ENCODE measurements around the gene KLF2.
"Not testable (repeated sequence)": the region's sequence is repeated elsewhere in the genome, so short reads cannot be mapped to it uniquely, and the experiment has no call there.

Gene KLF2

DNA sequence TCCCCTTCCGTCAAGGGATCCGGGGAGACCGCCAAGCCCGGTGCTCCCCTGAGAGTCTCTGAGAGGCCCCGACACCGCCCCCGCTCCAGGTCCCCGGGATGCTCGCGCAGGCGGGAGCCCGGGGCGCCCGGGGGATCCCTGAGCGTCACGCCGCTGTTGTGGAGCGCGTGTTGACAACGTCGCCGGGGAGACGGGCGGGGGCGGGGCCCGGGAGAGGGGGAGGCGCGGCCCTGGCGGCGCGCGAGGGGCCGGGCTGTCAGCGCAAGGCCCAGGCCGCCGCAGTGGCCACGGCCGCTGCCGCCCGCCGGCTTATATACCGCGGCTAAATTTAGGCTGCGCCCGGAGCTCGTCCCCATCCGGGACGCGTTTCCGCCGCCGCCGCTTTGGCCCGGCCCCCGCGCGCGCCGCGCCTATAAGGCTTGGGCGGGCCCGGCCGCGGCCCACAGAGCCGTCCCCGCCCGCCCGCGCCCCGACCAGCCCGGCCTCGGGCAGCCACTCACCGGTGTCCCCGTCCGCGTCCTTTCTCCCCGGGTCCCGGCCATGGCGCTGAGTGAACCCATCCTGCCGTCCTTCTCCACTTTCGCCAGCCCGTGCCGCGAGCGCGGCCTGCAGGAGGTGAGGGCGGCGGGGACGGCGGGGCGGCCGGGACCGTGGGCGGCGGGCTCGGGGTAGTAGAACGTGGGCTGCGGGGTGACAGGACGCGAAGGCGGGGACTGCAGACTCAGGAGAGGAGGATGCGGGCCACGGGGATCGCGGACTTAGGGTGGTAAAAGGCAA is at the start of gene KLF2:
Gene KLF2, plus strand, starts transcription at position 443 of the 777 bp plus-strand sequence. Its CDS starts 98 bp downstream, at position 541.
- DNase-seq = no peak

DNA sequence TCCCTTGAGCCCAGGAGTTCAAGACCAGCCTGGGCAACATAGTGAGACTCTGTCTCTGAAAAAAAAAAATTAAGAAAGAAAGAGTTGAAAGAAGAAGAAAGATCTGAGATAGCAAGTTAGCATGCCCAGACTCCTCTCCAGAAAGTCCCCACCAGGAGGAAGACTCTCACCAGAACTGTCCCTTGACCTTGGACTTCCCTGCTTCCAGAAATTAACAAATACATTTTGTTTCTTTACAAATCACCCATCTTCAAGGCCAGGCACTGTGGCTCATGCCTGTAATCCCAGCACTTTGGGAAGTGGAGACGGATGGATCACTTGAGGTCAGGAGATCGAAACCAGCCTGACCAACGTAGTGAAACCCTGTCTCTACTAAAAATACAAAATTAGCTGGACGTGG is 44.3 kb upstream of the KLF2 start:
- DNase-seq = no peak

DNA sequence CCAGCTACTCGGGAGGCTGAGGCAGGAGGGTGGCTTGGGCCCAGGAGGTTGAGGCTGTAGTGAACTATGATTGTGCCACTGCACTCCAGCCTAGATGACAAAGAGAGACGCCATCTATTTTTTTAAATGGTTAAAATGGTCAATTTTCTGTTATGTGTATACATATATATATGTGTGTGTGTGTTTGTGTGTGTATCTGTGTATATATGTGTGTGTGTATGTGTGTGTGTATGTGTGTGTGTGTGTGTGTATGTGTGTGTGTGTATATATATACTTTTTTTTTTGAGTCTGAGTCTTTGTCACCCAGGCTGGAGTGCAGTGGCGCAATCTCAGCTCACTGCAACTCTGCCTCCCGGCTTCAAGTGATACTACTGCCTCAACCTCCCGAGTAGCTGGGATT is 42.9 kb upstream of the KLF2 start:
- DNase-seq = no peak

DNA sequence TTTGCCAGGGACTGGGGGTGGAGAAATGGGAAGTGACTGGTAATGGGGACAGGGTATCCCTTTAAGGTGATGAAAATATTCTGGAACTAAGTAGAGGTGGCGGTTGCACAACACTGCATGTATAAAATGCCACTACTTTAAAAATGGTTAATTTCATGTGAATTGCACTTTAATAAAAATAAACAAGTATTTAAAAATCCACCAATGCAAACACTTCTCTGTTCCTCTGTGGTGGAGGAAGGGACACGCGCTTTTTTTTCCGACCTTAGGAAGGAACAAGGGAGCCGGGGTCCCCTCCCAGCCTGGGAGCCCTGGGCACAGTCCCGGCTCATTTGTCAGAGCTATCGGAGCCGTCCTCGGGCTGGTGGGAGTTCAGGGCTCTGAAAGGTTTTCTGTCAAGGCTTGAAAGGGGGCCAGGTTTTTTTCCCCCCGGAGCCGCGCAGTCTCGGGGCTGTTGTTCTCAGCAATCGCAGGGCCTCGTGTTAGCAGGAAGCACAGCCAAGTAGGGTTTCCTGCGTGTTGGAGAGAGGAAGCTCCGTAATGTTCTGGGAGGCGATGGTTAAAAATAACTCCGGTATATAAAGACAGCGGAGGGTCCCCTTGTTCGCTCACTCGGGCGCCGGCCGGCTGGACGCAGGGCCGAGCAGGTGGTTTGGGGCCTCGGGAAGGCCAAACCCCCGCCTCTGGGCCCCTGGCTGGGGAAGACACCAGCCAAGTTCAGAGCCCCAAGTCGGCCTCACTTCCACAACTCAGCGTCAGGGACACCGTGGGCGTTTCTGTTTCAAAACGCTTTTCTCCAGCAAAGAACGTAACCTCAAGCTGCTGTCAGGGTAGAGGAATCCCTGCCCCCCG is 41.2 kb upstream of the KLF2 start:
- no peak for DNase-seq

DNA sequence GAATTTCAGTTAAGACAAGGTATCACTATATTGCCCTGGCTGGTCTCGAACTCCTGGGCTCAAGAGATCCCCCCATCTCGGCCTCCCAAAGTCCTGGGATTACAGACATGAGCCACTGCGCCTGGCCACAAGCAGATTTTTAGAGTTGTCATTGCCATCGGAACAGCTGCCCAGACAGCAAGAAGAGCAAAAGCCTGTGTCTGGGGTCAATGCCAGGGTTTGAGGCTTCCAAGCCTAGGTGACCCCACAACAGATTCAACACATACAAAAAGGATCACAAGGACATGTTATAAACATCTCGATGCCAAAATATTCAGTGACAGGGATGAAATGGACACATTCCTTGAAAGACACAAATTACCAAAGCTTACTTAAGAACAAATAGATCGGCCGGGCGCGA is 40.1 kb upstream of the KLF2 start:
- DNase-seq = no peak

DNA sequence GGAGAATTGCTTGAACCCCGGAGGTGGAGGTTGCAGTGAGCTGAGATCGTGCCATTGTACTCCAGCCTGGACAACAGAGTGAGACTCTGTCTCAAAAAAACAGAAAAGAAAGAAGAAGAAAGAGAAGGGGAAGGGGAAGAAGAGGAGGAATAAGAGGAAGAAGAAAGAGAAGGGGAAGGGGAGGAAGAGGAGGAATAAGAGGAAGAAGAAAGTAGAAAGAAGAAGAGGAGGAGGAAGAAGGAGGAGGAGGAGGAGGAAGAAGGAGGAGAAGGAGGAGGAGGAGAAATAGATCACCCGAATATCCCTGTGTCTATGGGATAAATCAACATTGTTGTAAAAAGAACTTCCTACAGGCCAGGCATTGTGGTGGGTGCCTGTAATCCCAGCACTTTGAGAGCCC is 39.5 kb upstream of the KLF2 start:
- DNase-seq = not testable (repeated sequence)

DNA sequence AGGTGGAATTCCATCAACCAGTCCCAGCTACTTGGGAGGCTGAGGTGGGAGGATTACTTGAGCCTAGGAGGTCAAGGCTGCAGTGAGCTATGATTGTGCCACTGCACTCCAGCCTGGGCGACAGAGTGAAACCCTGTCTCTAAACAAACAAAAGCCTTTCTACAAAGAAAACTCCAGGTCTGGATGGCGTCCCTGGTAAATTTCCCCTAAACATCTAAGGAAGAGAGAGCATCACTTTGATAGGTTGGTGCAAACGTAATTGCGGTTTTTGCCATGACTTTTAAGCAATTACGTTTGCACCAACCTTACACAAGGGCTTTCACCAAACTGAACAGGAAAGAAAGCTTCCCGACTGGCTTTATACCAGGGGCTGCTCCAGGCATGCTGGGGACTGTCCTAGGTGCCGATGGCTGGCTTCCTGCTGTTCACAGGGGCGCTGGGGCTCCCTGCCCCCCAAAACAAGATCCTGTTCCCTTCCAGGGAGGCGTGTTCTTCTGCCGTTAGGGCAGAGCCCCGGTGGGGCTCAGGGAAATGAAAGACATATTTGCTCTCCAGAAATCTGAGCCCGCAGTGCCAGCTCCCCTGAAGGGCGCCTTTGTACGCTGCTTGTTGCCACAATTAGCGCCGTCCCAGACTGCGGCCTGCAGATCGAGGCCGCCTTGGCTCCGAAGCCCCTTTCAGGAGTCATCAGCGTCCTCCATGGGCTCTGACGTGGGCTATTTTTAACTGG is 38.7 kb upstream of the KLF2 start:
- no peak for DNase-seq

DNA sequence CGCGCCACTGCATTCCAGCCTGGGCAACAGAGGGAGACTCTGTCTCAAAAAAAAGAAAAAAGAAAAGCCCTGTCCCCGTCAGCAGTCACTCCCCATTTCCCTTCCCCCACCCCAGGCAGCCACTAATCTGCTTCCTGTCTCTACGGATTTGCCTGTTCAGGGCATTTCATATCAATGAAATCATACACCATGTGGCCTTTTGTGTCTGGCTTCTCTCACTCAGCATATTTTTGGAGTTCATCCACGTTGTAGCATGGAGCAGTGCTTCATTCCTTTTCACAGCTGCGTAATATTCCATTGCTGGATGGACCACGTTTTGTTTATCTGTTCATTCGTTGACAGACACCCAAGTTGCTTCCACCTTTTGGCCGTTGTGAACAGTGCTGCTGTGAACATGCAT is 36.1 kb upstream of the KLF2 start:
- no peak for DNase-seq

DNA sequence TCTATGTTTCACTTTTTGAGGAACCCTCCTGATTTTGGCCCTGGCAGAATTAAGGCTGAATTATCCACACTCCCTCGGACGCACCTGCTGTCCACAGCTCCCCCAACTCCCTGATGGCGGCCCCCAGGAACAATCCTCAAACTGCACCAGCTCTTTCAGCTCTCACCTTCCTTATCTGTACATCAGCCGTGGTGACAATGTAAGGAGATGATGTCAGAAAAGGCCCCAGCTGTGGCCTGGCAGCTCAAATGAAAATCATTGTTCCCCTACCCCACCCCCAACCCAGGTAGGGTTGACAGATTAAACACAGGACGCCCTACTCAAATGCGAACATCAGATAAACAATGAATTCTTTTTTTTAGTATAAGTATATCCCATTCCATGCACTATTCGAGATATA is 35.0 kb upstream of the KLF2 start:
- DNase-seq = no peak

DNA sequence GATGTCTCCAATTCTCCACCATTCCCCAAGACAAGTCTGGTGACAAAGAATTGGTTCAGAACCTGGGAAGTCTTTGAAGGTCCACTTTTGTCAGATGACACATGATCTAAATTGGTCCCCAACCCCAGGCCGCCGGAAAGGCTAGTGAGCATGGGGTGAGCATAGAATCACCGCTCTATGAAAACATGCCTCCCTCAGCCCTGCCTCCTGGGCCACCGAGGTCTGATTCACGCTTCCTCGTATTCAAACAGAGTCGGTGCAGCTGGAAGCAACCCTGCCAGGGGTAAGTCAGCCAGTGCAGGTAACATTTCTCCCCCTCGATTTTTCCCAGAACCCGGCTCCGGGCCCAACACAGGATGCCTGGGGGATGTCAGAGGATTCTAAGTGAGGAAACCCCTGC is 33.9 kb upstream of the KLF2 start:
- DNase-seq = no peak

DNA sequence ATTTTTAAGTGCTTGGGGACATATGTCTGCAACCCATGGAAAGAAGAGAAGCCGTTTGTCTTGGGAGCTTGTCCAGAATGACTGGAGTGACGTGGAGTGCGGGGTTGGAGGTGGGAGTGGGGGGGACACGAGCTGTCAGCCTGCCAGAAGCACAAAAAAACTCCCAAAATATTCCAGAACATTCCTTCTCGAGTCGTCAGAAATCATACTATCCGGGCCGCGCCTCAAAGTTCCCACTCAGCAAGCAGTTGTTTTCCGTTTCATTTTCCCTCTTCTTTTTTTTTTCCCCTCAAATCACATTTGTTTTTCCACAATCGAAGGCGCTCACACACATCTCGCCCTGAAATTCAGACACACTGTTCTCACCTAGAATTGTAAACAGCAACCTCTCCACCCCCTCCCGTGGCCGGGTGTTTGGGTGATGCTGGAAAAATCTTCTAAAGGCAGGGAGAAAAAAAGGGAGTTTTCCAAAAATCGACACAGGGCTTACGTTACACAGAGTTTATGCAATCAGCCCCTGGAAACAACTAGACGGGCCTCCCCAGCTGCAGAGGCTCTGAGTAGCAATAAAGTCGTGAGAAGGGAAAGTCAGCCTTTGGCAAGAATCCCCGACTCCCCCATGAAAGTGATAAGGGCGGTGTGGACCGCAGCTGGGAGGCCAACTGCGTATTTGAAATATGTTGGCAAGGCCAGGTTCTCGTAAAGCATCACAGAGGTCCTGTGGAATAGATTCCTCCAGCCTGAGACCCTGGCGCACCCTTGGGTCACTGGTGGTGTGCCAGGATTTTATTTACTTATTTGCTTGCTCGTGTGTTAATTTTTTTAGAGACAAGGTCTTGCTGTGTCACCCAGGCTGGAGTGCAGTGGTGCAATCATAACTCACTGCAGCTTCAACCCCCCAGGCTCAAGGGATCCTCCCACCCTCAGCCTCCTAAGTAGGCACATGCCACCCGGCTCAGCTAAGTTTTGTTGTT is 31.2 kb upstream of the KLF2 start:
- DNase-seq = no peak

DNA sequence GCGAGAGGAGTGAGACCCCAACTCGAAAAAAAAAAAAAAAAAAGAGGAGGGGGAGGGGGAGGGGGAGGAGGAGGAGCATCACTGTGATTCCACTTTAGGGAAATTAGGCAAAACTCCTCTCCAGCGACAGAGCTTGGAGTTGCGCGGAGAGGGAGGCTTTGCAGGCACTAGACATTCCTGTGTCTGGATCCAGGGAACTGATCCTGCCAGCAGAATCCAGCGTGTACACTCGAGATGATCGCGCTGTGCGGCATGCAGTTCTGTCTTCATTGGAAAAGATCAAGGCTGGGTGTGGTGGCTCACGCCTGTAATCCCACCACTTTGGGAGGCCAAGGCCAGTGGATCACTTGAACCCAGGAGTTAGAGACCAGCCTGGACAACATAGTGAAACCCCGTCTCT is 29.6 kb upstream of the KLF2 start:
- no peak for DNase-seq

DNA sequence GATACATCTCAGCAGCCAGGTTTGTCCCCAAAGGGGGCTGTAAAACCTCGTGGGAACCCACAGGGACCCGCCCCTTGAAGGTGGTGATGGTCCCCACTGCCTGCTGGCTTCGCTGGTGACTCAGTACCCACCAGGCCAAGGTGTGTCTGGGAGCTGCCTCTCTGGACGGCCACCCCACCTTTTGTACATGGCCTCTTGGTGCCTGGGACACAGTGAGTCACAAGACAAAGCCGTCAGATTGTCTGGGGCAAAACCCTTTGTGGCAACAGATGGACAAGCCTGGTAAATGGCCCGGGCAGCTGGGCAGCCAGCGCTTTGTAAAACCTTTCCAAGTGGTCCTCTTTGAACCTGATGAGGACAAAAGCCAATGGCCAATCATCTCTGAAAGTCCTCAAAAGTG is 27.9 kb upstream of the KLF2 start:
- no peak for DNase-seq

DNA sequence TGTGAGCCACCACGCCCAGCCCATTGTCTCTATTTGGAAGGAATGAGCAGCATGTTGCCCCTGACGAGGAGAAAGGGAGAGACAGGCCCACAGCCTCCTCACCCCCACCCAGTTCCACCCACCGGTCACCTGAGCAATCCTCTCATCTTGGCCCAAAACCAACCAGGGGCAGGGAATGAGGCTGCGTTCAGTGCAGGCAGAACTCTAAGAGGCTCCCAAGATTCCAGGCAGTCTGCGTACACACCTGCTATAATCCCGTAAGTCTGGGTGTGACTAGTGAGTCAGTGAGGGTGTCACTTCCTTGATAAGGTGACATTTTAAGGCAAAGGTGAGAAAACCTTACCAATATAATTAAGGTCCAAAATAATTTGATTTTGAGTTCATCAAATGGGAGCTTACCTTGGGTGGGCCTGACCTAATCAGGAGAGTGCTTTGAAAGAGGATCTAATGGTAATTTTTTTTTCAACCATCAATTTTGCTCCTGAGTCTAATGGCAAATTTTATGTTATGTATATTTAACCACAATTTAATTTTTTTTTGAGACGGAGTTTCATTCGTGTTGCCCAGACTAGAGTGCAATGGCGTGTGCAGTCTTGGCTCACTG is 26.9 kb upstream of the KLF2 start:
- DNase-seq = no peak

DNA sequence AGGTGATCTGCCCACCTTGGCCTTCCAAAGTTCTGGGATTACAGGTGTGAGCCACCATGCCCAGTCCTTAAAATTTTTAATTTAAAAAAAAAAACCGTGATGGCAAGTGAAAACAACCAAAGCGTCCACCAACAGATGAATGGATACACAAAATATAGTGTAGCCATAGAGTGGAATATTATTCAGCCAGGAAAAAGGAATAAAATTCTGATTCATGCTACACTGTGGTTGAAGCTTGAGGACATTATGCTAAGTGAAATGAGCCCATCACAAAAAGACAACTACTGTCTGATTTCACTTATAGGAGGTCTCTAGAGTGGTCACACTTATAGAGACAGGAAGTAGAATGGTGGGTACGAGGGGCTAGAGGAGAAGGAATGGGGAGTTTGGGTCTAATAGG is 26.3 kb upstream of the KLF2 start:
- no peak for DNase-seq

DNA sequence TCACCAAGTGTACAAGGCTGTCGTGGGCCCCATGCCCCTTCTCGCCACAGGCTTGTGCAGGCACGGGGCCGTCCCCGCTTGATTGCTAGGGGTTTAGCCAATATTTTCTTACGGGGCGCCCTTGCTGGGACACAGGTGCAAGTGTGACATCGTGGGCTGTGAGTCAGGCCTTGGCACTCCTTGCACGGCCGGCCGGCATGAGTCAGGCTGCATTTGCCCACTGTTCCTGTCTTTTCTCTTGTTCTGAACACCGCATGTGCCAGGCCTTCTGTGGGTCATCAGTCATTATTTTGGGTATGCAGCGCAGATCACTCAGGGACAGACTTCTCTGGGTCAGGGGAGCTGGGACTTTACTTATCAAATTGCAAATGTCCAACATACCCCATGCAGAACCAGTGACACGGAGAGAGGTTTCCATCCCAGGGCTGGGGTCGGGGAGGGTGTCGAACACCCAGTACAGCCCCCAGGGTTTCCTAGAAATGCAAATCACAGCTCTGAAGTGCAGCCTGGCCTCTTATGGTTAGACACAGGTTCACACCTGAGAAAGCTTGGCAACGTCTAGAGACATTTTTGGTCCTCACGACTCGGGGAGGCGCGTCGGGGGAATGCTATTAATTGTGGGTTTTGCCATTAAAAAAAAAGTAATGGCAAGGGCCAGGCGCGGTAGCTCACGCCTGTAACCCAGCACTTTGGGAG is 22.5 kb upstream of the KLF2 start:
- no peak for DNase-seq

DNA sequence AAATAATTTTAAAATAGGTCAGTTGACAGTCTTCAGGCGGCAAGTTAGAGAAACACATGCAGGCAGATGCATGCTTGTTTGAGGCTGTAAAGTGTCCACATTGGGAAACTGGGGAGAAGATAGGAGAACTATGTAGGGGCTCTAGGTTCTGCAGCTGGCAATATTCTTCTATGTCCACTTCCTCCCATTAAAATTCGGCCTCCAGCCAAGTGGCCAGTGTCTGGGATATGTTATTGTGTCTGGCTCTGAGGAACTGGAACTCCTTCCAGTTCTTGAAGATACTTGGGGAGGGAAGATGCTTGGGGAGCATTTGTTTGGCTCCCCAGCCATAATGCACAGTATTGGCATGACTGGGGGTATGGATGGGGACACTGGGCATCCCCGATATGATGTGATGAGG is 20.9 kb upstream of the KLF2 start:
- DNase-seq = no peak

DNA sequence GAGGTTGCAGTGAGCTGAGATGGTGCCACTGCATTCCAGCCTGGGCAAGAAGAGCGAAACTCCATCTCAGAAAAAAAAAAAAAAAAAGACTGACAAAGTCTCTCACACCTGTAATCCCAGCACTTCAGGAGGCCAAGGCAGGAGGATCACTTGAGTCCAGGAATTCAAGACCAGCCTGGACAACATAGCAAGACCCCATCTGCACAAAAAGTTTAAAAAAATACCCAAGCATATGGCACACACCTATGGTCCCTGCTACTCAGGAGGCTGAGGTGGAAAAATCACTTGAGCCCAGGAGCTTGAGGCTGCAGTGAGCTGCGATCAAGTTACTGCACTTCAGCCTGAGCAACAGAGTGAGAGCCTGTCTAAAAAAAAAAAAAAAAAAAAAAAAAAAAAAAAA is 20.1 kb upstream of the KLF2 start:
- not testable (repeated sequence) for DNase-seq

DNA sequence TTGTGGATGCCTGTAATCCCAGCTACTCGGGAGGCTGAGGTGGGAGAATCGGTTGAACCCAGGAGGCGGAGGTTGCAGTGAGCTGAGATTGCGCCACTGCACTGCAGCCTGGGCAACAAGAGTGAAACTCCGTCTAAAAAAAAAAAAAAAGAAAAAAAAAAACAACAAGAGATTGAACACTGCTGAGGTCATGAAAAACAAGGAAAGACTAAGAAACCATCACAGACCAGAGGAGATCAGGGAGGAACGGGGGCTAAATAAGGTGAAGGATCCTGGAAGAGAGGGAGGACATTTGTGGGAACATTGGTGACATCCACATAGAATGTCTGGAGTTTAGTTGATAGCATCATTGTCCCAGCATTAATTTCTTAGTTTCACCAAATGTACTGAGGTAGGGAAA is 19.6 kb upstream of the KLF2 start:
- DNase-seq = not testable (repeated sequence)

DNA sequence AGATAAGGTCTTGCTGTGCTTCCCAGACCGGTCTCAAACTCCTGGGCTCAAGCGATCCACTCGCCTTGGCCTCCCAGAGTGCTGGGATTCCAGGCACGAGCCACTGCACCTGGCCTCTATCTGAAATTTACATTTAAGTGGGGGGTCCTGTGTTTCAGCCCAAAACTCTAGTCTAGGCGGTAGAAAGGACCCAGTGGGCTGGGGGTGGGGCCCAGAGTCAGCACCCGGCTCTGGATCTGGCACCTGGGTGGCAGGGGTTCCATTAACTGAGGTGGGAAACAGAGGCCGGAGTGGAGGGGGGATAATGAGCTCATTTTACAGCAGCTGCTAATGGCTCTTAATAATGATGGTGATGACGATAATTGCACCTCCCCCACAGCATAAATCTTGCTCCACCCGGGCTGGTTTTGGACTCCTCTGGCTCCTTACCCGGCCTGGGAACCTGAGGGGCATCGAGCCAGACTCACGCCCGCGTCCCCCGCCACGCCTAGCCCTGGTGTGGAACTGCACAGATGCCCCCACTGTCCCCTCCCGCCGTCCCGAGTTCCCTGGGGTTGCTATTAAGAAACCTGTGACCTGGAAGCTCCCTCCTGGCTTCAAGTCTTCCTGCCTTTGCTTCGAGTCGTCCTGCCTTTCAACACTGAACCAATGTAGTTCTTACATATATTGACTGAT is 17.8 kb upstream of the KLF2 start:
- no peak for DNase-seq

DNA sequence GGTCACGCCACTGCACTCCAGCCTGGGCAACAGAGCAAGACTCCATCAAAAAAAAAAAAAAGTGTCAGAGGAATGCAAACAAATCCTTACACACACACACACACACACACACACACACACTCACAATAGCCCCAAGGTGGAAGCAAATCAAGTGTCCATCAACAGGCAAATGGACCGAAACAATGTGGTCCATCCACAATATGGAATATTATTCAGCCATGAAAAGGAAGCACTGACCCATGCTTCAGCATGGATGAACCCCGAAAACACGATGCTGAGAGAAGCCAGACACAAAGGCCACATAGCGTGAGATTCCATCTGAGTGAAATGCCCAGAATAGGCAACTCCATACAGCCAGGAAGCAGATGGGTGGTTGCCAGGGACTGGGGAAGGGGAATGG is 16.5 kb upstream of the KLF2 start:
- no peak for DNase-seq
